ENCODE results near the gene SRP19.
"Not testable (repeated sequence)": the region's sequence is repeated elsewhere in the genome, so short reads cannot be mapped to it uniquely, and the experiment has no call there.

The SRP19 gene

DNA sequence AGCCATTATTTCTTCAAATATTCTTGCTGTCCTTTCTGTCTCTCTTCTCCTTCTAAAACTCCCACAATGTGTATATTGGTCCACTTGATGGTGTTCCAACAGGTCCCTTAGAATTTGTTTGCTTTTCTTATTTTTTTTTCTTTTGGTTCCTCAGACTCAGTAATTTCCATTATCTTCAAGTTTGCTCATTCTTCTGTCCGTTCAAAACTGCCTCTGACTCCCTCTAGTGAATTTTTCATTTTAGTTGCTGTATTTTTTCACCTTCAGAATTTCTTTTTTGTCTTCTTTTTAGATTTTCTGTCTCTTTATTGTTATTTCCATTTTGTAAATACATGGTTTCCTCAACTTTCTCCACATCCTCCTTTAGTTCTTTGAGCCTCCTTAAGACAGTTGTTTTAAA, 6.4 kb upstream of the SRP19 start:
- no peak overlapping the region for H3K4me3 ChIP-seq (ENCODE audit: low read length)
- no peak for TF ChIP-seq CTCF (IDR thresholded peaks at IDR 0.05; ENCODE audit: insufficient read depth, low read depth, low read length, missing control alignments)
- DNase-seq (ENCODE audit: low read depth) = no peak

- H3K4me3 ChIP-seq (ENCODE audit: low read length) = no peak overlapping the region
- no peak for DNase-seq (ENCODE audit: low read depth)
- TF ChIP-seq CTCF (IDR thresholded peaks at IDR 0.05; ENCODE audit: insufficient read depth, low read depth, low read length, missing control alignments) = no peak
Observed at GRCh38 chr5:112857866-112858265, 3.2 kb upstream of the SRP19 start.

- H3K4me3 ChIP-seq (ENCODE audit: low read length) = peak overlapping the region; percentile 99
- not testable (repeated sequence) for DNase-seq (ENCODE audit: low read depth)
Observed at GRCh38 chr5:112860571-112860928, 537 bp upstream of the SRP19 start.

GRCh38 chr5:112861638-112861985, 525 bp downstream of the SRP19 start:
- no peak for TF ChIP-seq CTCF (IDR thresholded peaks at IDR 0.05; ENCODE audit: insufficient read depth, low read depth, low read length, missing control alignments)
- H3K4me3 ChIP-seq (ENCODE audit: low read length) = peak overlapping the region; percentile 99
- no peak for DNase-seq (ENCODE audit: low read depth)

DNA sequence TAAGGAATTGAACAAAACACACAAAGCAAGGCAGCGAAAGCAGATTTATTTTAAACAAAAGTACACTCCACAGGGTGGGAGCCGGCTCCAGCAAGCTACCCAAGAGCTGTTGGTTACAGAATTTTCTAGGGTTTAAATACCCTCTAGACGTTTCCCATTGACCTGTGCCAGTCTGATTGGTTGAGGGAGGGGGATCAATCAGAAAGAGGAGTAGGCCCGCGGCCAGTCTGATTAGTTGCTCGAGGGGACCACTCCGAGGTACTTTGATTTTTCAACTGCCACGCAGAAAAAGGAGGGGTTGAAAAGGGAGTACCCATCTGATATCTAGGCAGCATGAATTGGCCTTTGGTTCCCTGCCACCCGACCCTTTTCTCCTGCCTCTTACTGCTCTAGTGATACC, 998 bp downstream of the SRP19 start:
- H3K4me3 ChIP-seq (ENCODE audit: low read length) = peak overlapping the region; percentile 99
- TF ChIP-seq CTCF (IDR thresholded peaks at IDR 0.05; ENCODE audit: insufficient read depth, low read depth, low read length, missing control alignments) = no peak
- DNase-seq (ENCODE audit: low read depth) = peak; percentile 5

DNA sequence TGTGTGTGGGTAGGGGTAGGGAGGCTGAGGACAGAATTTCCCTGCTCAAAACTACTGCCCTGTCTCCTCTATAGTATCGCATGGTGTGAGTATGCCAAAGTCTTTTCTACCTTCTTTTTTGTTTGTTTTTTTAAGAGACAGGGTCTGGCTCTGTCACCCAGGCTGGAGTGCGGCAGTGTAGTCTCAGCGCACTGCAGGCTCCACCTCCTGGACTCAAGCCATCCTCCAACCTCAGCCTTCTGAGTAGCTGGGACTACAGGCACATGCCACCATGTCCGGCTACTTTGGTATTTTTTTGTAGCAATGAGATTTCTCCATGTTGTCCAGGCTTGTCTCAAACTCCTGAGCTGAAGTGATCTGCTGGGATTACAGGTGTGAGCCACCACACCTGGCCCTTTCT, 2.5 kb downstream of the SRP19 start:
- TF ChIP-seq CTCF (IDR thresholded peaks at IDR 0.05; ENCODE audit: insufficient read depth, low read depth, low read length, missing control alignments) = no peak

DNA sequence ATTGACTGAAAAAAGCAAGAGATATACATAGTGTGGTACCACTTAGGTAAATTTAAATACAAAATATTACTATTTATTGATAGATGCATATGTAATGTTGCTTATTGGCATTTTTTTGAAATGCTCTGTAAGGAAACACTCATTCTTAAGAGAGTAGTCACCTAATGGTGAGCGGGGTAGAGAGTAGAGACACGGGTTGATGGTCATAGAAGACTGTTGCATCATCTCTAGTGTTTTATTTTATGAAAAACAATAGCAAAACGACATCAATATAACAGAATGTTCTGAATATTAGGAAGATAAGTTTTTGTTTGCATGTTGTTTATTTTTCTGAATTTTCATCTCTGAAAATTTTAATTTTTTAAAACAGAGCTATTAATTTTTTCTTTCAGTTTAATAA, 4.0 kb downstream of the SRP19 start:
- DNase-seq (ENCODE audit: low read depth) = no peak
- H3K4me3 ChIP-seq (ENCODE audit: low read length) = no peak overlapping the region
- TF ChIP-seq CTCF (IDR thresholded peaks at IDR 0.05; ENCODE audit: insufficient read depth, low read depth, low read length, missing control alignments) = no peak

More for the DNA sequence above, 2.5 kb downstream of the SRP19 start:
- no peak overlapping the region for H3K4me3 ChIP-seq (ENCODE audit: low read length)
- DNase-seq (ENCODE audit: low read depth) = peak; percentile 3

- DNase-seq (ENCODE audit: low read depth) = no peak
- no peak for TF ChIP-seq CTCF (IDR thresholded peaks at IDR 0.05; ENCODE audit: insufficient read depth, low read depth, low read length, missing control alignments)
- H3K4me3 ChIP-seq (ENCODE audit: low read length) = no peak overlapping the region
Observed at GRCh38 chr5:112866739-112867138, 5.7 kb downstream of the SRP19 start.

All from epithelial cell of esophagus (primary cell).